Measurements from ENCODE around the gene KPNA2.
"Not testable (repeated sequence)": the region's sequence is repeated elsewhere in the genome, so short reads cannot be mapped to it uniquely, and the experiment has no call there.

KPNA2 gene

DNA sequence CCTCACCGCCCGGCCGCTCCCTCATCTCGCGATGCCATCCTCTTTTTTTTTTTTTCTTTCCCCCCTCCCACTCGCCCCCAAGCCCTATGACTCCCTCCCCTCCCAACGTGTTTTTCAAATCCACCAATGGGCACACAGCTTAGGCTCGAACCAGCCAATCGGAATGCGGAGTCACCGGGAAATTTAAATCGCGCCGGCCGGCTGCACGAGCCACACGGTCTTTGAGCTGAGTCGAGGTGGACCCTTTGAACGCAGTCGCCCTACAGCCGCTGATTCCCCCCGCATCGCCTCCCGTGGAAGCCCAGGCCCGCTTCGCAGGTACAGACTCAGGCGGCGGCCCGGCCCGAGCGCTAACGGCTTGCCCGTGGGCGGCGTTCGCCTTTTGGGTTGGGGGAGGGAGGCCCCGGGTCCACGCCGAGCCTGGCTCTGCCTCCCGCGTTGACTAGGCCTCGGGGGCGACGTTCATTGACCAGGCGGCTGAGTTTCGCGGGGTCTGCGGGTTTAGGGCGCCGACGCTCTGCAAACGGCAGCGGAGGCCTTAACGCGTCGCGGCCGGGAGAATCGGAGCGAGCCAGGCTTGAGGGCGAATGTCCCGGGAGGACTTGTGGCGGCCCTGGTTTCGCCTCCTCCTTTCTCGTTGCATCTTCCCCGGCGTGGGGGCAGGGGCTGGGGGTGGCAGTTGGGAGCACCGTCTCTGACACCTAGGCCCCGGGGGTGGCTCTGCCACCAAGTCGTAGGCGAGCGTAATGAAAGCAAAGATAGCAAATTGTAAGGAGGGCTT, at the start of gene KPNA2:
Gene KPNA2 (plus strand): TSS at position 213 of the 781 bp plus-strand sequence. CDS start 1,398 bp downstream, outside the sequence.
- no peak for FAIRE-seq

DNA sequence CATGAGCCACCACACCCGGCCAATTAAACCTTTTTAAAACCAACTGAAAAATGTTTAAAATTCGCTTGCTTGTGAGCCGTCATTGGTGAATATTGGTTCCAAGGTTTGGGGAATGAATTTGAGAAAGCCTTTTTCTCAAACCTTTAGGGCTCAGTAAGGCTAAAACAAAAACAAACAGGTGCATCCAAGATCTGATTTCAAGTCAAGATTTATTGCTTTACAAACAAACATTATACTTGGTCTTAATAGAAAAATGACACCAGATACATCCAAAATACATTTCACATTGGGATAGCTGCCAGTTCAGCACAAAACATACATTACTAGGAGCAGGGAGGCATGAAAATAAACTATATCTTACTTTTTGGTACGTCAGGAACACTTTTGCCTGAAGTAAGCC, 44.6 kb upstream of the KPNA2 start:
- no peak for FAIRE-seq

DNA sequence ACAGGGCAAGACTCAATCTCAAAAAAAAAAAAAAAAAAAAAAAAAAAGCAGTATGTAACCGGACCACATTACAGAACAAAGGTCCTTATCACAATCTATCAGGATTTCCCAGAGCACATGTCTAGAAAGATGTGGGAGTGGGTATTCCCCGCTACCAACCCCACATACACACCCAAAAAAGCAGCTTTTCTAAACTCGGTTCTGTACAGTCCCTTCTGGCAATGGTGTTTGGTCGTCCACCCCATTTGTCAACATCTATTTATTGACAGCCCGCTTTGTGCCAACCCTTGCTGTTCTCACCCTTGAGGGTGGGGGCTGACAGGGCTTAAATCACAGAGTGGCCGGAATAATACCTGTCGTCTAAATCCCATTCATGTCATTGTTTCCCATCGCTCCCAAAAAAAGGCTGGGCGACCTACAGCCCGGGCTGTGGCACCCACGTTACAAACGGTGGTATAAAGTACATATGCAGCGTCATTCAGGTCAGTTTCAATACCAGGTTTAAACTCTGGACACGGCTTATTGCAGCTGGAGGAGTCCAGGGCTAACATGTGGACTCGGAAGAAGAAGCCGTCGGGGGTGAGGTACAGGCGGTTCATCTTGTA, 42.9 kb upstream of the KPNA2 start:
- no peak for FAIRE-seq

DNA sequence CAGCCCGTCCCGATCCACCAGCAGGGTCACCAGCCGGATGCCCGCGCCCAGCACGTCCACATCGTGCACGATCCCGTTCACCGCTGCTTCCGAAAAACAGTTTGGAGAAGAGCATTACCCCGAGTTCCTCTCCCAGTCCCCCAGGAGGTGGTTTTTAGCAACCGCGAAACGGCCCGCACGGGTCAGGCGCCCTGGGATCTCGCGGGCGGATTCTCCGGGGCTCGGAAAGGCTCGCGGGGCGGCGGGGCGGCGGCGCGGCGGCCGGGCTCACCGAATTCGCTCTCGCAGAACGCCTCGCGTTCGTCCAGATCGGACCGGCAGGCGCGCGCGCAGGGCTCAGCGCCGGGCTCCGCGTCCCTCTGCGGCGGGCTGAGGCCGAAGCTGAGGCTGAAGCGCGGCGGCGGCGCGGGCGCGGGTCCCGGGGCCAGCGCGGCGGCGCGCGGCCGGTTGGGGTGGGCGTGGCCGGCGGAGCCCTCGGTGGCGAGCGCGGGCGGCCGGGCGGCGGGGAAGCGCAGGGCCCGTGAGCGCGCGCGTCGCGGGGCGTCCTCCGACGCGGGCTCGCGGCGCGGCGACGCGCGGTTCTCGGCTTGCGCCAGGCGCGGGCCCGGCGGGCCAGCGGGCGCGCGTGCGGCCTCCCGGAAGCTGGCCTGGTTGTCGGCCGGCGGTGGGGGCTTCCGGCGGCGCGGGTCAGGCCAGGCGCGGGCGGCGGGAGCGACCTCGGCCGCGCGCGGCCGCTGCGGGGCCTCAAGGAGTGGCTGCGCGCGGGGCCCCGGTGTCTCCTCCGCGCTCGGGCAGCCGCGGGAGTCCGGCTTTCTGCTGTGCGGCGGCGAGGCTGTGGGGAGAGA, 42.2 kb upstream of the KPNA2 start:
- FAIRE-seq, result no peak

DNA sequence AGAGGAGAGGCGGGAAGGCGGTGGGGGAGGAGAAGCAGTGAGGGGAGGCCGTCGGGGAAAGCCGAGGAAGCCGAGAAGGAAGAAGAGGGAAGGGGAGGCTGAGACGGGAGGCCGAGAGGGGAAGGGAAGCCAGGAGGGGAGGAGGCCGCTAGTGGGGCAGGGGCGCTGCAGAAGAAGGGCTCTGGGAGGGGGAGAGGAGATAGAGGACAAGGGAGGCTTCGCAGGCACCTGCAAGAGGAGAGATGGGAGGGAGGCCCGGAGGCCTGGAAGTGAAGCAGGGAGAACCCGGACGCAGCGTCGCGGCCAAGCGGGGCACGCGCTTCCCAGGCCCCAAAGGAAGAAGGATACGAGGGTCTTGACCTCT, 41.6 kb upstream of the KPNA2 start:
- FAIRE-seq, result no peak

DNA sequence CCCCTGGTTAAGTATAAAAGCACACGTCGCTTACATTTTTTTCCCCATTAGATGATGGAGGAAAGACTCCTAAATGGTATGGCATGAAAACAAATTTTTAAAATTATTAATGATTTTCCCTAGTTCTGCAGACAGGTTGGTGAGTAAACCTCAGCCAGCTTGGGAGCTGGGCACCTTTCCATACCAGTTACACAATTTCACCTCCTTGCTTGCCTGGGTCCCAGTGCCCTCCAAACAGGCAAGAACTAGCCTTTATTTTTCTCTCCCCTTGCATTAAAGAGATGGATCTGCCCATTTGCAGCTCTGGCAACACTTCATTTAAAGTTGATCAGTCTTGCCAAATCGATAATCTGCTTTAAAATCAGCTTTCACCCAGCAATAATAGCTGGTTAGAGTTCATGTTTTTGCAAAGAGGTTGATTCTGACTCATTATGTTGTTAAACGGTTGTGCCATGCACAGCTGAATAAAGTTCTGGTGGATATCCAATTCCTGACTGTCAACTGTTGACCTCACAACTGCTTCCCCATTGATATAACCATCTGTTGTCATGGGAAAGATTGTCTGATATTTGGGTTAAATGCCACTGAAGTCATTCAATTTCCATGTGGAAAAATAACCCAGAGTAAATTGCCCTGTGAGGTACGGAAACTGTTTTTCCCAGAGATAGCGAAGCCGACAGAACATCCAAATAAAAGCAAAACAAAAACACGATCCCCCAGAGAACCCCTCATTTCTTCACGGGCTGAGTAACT, 40.5 kb upstream of the KPNA2 start:
- FAIRE-seq, result no peak

DNA sequence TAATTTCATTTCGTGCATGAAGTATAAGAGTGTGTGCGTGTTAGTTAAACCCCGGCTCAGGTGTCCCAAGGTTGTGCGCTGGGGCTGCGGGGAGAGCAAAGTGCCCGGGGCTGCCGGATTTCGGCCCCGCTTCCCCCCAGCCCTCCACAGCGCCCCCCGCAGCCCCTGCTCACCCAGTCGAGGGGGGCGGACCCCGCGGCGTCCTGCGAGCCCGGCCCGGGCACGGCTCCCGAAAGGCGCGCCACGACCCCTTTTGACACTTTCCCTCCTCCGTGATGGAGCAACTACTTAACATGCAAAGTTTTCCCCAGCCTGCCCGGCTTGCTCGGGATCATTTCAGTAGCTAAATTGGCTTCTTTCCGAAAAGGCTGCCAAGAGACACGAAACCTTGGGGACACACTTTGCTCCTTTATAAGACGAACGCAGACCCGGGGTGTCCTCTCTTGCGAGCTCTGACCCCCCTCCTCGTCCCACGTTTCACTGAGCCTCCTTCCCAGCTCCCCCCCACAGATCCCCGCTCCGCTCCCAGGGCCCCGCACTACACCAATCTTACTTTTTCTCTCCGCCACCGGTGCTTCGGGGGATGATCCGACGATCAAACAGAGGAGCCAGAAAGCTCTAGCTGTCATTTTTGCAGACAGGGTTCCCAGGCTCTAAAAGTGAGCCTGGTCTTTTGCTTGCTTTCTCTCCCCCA, 39.8 kb upstream of the KPNA2 start:
- FAIRE-seq, result no peak

DNA sequence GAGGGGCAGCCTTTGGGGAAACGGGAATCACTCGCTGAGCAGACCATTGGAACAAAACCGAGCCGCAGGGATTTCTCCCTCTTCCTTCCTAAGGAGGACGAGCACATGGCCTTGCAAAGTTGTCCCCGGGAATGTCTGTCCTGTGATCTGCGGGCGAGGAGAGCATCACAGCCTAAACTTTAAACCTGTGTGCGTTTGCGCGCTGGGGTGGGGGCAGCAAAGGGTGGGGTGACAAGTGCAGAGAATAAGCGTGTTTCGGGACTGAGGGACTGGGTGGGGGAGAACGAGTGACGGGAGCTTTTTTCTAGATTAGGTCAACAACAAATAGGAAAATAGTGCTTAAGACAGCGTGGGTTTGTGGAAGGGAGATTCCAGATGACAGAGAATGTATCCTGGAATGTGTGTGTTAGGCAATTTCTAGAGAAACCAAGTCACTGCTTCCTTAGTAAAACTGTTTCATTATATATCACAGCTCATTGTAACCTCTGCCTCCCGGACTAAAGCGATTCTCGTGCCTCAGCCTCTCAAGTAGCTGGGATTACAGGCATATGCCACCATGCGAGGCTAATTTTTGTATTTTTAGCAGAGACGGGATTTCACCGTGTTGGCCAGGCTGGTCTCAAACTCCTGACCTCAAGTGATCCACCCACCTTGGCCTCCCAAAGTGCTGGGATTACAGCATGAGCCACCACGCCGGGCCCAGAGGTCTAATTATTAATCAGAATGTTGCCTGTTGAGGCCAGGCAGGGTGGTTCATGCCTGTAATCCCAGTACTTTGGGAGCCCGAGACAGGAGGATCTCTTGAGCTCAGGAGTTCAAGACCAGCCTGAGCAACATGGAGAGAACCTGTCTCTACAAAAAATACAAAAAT, 39.0 kb upstream of the KPNA2 start, which contains the start of gene C17orf58:
Gene C17orf58 (minus strand): TSS at position 169 of the 871 bp plus-strand sequence. CDS start 271 bp downstream, outside the sequence.
- not testable (repeated sequence) for FAIRE-seq

DNA sequence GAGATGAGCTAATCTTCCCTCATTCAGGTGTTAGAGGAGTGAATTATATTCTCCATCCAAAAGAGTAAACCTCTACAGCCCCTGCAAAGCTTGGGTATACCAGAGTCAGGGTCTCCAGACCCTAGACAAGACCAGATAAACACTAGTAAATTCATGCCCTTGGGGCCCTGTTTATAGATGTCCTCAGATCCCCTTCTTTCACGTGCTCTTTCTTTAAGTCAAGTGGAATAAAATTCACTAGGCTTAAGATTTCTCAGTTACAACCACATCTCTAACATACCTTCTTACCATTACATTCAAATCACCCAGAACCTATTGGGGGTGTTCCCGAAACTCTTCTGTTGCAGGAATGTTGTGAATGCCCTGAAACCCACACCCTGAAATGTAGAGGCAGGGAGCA, 37.1 kb upstream of the KPNA2 start:
- no peak for FAIRE-seq

DNA sequence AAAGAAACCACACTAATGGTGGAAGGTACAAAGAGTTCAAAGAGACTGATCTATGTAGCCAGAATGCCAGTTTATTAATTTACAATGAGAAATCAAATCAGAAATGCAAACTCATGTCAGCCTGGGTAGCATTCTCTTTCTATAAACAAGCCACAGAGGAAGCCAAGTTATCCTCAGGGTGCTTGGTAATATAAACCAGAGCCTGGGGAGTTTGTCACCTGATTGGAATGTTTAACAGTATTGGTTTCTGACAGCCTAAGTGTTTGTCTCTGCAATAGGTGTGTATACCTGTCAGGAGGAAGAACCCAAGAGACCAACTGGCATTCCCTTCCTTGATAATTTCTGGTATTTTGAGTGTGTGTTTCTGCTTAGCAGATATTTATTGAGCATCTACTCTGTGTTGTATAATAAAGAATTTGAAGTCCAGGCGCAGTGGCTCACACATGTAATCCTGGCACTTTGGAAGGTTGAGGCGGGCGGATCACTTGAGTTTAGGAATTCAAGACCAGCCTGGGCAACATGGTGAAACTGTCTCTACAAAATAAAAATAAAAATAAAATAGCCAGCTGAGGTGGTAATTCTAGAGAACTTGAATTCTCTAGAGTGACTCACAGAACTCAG, 36.1 kb upstream of the KPNA2 start:
- FAIRE-seq, result no peak

DNA sequence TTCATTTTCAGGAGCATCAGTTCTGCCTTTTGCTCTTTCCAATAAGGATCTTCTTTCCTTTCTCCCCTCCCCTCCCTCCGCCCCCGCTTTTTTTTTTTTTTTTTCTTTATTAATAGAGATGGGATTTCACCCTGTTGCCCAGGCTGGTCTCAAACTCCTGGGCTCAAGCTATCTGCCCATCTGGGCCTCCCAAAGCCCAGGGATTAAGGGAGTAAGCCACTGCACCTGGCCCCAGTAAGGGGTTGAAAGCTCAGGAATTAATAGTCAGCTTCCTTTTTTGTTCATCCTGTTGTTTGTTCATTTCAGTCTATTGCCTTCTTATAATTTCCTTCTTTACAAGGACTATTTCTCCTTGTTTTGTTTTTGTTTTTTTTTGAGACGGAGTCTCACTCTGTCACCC, 31.3 kb upstream of the KPNA2 start:
- no peak for FAIRE-seq

DNA sequence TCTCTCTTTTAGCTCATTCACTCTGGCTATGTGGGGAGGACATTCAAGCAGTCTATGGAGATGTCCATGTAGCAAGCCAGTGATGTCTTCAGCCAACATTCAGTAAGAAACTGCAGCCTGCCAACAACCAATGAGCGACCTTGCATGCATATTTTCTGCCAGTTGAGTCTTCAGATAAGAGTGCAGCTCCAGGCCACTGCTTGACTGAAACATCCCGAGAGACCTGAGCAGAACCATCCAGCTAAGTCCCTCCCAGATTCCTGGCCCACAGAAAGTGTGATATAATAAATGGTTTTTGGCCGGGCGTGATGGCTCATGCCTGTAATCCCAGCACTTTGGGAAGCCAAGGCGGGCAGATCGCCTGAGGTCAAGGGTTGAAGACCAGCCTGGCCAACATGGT, 28.7 kb upstream of the KPNA2 start:
- FAIRE-seq, result no peak

DNA sequence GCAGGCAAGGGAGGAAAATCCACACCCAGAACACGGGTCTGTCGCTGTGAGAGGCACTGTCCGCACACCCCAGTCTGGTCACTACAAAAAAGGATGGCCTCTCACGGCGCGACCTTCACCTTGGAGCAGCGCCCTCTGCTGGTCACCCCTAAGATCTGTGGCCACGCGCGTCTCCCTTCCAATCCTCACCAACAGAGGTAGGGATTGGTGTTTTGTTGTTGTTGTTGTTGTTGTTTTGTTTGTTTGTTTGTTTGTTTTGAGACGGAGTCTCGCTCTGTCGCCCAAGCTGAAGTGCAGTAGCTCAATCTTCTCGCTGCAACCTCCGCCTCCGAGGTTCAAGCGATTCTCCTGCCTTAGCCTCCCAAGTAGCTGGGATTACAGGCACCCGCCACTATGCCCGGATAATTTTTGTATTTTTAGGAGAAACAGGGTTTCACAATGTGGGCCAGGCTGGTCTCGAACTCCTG, 24.3 kb upstream of the KPNA2 start:
- FAIRE-seq, result no peak

DNA sequence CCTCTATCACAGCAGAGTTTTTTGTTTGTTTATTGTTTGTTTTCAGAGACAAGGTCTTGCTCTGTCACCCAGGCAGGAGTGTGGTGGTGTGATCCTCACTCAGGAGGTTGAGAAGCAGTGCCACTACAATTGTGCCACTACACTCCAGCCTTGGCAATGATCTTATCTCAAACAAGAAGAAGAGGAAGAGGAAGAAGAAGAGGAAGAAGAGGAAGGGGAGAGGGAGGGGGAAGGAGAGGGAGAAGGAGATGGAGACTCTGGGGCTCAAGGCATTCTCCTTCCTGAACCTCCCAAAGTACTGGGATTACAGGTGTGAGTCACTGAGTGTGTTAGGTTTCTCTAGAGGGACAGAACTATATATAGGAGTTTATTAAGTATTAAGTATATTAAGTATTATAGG, 22.1 kb upstream of the KPNA2 start:
- FAIRE-seq, result no peak

DNA sequence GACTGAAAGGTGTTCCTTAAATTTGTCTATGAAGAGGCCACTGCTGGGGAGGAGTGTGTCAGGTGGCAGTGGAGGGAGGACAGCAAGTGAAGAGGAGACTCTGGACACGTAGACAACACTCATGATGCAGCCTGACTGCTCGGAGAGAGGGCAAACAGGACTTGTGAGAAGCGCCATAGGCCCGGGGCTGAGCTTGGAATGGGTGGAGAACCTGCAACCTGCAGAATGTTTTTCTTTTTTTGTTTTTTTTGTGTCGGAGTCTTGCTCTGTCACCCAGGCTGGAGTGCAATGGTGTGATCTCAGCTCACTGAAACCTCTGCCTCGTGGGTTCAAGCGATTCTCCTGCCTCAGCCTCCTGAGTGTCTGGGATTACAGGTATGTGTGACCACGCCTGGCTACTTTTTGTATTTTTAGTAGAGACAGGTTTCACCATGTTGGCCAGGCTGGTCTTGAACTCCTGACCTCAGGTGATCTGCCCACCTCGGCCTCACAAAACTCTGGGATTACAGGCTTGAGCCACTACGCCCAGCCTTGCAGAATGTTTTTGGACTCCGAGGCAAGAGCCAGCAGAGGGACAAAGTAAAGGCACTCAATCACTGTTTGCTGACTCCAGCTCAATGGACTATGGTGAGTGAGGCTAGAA, 20.3 kb upstream of the KPNA2 start:
- no peak for FAIRE-seq

DNA sequence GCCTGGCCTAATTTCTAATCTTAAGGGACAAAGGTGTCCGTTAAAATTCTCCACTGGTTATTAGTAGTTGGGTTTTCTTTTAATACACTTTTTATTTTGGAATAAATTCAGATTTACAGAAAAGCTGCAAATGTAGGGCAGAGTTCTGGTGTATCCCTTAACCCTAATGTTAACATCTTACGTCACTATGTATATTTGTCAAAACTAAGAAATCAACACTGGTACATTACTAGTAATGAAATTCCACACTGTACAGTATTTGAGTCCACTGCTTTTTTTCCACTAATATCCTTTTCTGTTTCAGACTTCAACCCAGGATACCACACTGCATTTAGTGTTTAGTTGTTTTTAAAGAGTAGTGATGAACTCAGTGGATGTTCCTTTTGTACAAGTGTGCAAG, 18.7 kb upstream of the KPNA2 start:
- FAIRE-seq, result no peak

DNA sequence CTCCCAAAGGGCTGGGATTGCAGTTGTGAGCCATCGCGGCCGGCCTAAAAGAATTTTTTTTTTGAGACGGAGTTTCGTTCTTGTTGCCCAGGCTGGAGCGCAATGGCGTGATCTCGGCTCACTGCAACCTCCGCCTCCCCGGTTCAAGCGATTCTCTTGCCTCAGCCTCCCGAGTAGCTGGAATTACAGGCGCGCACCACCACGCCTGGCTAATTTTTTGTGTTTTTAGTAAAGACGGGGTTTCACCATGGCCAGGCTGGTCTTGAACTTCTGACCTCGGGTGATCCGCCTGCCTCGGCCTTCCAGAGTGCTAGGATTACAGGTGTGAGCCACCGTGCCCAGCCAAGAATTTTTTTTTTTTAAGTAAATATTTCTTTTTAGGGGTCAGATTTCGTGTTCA, 17.0 kb upstream of the KPNA2 start:
- not testable (repeated sequence) for FAIRE-seq

DNA sequence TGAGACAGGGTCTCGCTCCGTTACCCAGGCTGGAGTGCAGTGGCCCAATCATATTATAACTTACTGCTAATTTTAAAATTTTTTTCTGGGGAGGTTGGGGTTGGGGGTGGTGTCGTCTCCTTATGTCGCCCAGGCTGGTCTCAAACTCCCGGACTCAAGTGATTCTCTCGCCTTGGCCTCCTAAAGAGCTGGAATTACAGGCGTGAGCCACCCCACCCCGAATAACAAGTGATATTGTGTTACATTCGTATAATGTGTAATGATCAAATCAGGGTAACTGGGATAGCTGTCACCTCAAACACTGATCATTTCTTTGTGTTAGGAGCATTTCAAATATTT, 16.2 kb upstream of the KPNA2 start:
- no peak for FAIRE-seq

DNA sequence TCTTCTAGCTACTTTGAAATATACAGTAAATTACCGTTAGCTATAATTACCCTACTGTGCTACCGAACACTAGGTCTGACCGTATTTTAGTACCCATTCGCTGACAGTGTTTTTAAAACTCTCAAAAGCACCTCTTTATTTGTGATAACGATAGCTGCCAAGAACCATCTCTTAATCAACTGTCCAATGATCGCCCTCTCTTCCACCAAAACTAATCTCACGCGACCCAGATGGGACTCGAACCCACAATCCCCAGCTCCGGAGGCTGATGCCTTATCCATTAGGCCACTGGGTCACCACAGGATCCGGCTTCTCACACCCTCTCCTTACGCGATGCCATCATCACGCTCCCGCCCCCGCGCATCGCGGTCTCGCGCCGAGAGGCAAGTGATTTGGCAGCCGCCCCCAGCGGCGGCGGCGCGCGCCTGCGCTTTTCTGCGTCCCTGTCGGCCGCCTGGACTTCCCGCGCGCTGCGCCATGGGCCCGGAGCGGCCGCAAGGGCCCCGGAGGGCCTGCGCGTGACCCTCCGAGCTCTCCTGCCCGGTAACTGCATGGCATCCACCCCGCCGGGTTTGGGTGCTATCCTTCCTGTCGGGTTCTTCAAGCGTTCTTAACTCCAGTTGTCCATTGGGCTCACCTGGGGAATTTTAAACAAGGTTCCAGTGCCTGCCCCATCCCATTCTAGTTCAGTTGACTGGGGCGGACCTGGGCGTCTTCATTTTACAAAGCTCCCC, 15.7 kb upstream of the KPNA2 start:
- FAIRE-seq, result peak; percentile 68

DNA sequence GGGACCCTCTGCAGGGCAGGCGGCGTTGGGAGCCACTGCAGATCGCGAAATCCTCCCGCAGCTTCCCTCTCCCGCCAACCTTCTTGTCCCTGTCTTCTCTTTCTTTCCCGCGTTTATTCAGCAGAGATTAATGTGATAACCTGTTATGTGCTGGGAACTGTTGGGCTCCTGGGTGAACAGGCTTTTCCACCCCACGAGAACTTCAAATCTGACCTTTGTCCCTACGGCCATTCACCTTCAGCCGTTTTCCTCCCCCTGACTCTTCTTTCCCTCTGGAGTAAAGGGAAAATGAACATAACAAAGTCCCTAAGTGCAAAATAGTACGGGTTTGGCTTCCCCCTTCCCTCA, 15.2 kb upstream of the KPNA2 start:
- FAIRE-seq, result no peak
